K562 (cell line): Measurements from ENCODE around the gene DUSP5. TPM values are rescaled to one million over a fixed set of nuclear protein-coding genes. Genes with fewer than 3 reads are reported as not detected.
A peak's percentile ranks its signal among the peaks of the same experiment; 100 is the strongest.

Experiments
- ATAC-seq: fragments of 200-7000 bp; cut with Tn5 transposase; 3 replicates; pipeline ENCODE4 v1.9.1; 2020; ENCODE audit warnings: moderate library complexity
- BruUV-seq: library from RNA; stranded (reverse); fragments of 400-500 nt; replicated peaks from 2 replicates; lab custom pipeline; 2021; lab: Mats Ljungman, UMichigan
- CTCF ChIA-PET: fragments of 300-600 bp; formaldehyde crosslinking; extraction: SDS; loops from one replicate; lab custom pipeline; 2021; ENCODE audit warnings: low intra/inter-chr PET ratio; lab: Yijun Ruan, JAX
- POLR2A ChIA-PET: fragments of 300-600, 350-650 bp; sonication (Branson Sonifier 250); formaldehyde crosslinking; extraction: SDS; loops from one replicate; lab custom pipeline; 2021; ENCODE audit warnings: antibody characterized with exemption, inconsistent platforms; lab: Yijun Ruan, JAX
- DNase-seq, 4 experiments: peaks; one replicate each; pipeline versions ENCODE4 v3.0.0 to v3.0.0-alpha.2; 2011 to 2018; ENCODE audit warnings: low spot score in 3 of 4, mixed read lengths in 3 of 4; ENCODE audit errors: extremely low read depth in 1 of 4
- FAIRE-seq: peaks from 2 replicates; lab custom pipeline; 2011; peaks lifted over from hg19 to GRCh38; lab: Jason Lieb, UNC
- H2AFZ ChIP-seq: 2 replicates; pipeline ENCODE4 v1.6.0; 2011; ENCODE audit warnings: low read depth, low read length, control low read depth, inconsistent platforms
- H3K27ac ChIP-seq: fragments of 200-600 bp; 3 replicates; pipeline ENCODE4 v1.8.0; 2011; ENCODE audit warnings: low read depth, mild to moderate bottlenecking, control low read depth, inconsistent platforms, low read length, moderate library complexity, mixed read lengths; ENCODE audit errors: extremely low read depth
- H3K27me3 ChIP-seq, 2 experiments: fragments of 300-600 bp in 1 of 2; 2 replicates in 1 of 2; 3 replicates in 1 of 2; pipeline versions ENCODE4 v1.6.0 to v1.8.0; 2011; ENCODE audit warnings: inconsistent platforms in 2 of 2, low read length in 2 of 2, mild to moderate bottlenecking in 1 of 2, mixed read lengths in 1 of 2, moderate library complexity in 1 of 2; ENCODE audit not compliant: control insufficient read depth in 2 of 2, insufficient read depth in 2 of 2
- H3K36me3 ChIP-seq: fragments of 300-600 bp; 3 replicates; pipeline ENCODE4 v1.8.0; 2011; ENCODE audit warnings: mild to moderate bottlenecking, low read length, inconsistent platforms; ENCODE audit not compliant: control insufficient read depth, insufficient read depth
- H3K4me1 ChIP-seq, 2 experiments: fragments of 200-600 bp in 1 of 2; replicated peaks in 1 of 2; 2 replicates in 1 of 2; 3 replicates in 1 of 2; pipeline versions ENCODE4 v1.5.1 to v1.8.0; 2011; ENCODE audit warnings: inconsistent platforms in 2 of 2, low read length in 2 of 2, mild to moderate bottlenecking in 1 of 2, mixed read lengths in 1 of 2, moderate library complexity in 1 of 2; ENCODE audit not compliant: control insufficient read depth in 2 of 2, insufficient read depth in 2 of 2
- H3K4me2 ChIP-seq: 2 replicates; pipeline ENCODE4 v1.6.1; 2011; ENCODE audit warnings: low read length, control low read depth, inconsistent platforms, mixed read lengths; ENCODE audit not compliant: insufficient read depth
- H3K4me3 ChIP-seq: fragments of 200-600 bp; sonication (generic), shearing (Covaris generic); 2 replicates; pipeline ENCODE4 v1.5.1; 2016; ENCODE audit warnings: control low read depth, inconsistent platforms
- H3K79me2 ChIP-seq: fragments of 200-600 bp; 3 replicates; pipeline ENCODE4 v1.8.0; 2011; ENCODE audit warnings: low read length, inconsistent platforms; ENCODE audit not compliant: control insufficient read depth, insufficient read depth
- H3K9ac ChIP-seq, 2 experiments: 2 replicates each; pipeline versions ENCODE4 v1.6.0 to v1.6.1; 2011; ENCODE audit warnings: low read depth in 2 of 2, low read length in 2 of 2, control low read depth in 1 of 2, inconsistent platforms in 1 of 2, mild to moderate bottlenecking in 1 of 2, mixed read lengths in 1 of 2; ENCODE audit not compliant: insufficient read depth in 1 of 2
- H3K9me1 ChIP-seq: one replicate; pipeline ENCODE4 v1.6.0; 2011; ENCODE audit warnings: inconsistent platforms, mild to moderate bottlenecking, low read length, moderate library complexity; ENCODE audit not compliant: control insufficient read depth, insufficient read depth
- H3K9me3 ChIP-seq: replicated peaks from 2 replicates; pipeline ENCODE4 v1.5.1; 2011; ENCODE audit warnings: low read depth, low read length, inconsistent platforms; ENCODE audit not compliant: control insufficient read depth, insufficient read depth
- H4K20me1 ChIP-seq: replicated peaks from 2 replicates; pipeline ENCODE4 v1.6.1; 2011; ENCODE audit warnings: low read length, inconsistent platforms, mixed read lengths; ENCODE audit not compliant: control insufficient read depth, insufficient read depth
- ATF4 ChIP-seq: fragments of 450-650 bp; formaldehyde crosslinking; IDR thresholded peaks from 2 replicates; pipeline ENCODE4 v1.4.0; 2022; ENCODE audit warnings: mild to moderate bottlenecking, moderate library complexity
- CBFA2T2 ChIP-seq: fragments of 450-650 bp; conservative IDR thresholded peaks from 2 replicates; pipeline ENCODE4 v1.6.1; 2017; ENCODE audit warnings: mild to moderate bottlenecking
- CBFA2T3 ChIP-seq: fragments of 450-650 bp; IDR thresholded peaks from 2 replicates; pipeline ENCODE4 v1.6.1; 2017
- CTBP1 ChIP-seq: fragments of 450-650 bp; IDR thresholded peaks from 2 replicates; pipeline ENCODE4 v1.6.1; 2016; ENCODE audit warnings: borderline replicate concordance
- HOXB6 ChIP-seq: fragments of 250-450 bp; sonication (Bioruptor Pico); IDR thresholded peaks from 2 replicates; pipeline ENCODE4 v1.5.1; 2022; ENCODE audit warnings: mild to moderate bottlenecking, borderline replicate concordance
- KLF6 ChIP-seq: fragments of 250-450 bp; sonication (Bioruptor Pico); IDR thresholded peaks from 2 replicates; pipeline ENCODE4 v1.4.0; 2020; ENCODE audit warnings: mild to moderate bottlenecking, moderate library complexity, borderline replicate concordance
- LARP7 ChIP-seq: fragments of 450-650 bp; IDR thresholded peaks from 2 replicates; pipeline ENCODE4 v1.6.1; 2016
- NONO ChIP-seq, 2 experiments: fragments of 200-400 bp in 1 of 2; fragments of 450-650 bp in 1 of 2; formaldehyde crosslinking in 1 of 2; IDR thresholded peaks; 2 replicates each; pipeline ENCODE4 v1.6.1; 2017; ENCODE audit warnings: low read depth in 2 of 2, mild to moderate bottlenecking in 2 of 2, moderate library complexity in 2 of 2, low read length in 1 of 2
- NR2F6 ChIP-seq: fragments of 450-650 bp; formaldehyde crosslinking; IDR thresholded peaks from 2 replicates; pipeline ENCODE4 v1.4.0; 2020; ENCODE audit warnings: mild to moderate bottlenecking
- RBFOX2 ChIP-seq: fragments of 200-400 bp; formaldehyde crosslinking; IDR thresholded peaks from 2 replicates; pipeline ENCODE4 v1.6.1; 2017; ENCODE audit warnings: low read depth, mild to moderate bottlenecking, low read length, moderate library complexity
- SMAD4 ChIP-seq: fragments of 250-450 bp; sonication (Bioruptor Pico); conservative IDR thresholded peaks from 2 replicates; pipeline ENCODE4 v1.8.0; 2021; ENCODE audit warnings: inconsistent platforms, mild to moderate bottlenecking, moderate library complexity
- SMARCC2 ChIP-seq: fragments of 450-650 bp; IDR thresholded peaks from 2 replicates; pipeline ENCODE4 v1.6.1; 2017; ENCODE audit warnings: antibody characterized with exemption, moderate library complexity, mild to moderate bottlenecking, low read depth
- ZNF134 ChIP-seq: fragments of 250-450 bp; sonication (Bioruptor Pico); conservative IDR thresholded peaks from 2 replicates; pipeline ENCODE4 v1.4.0; 2020
- ZNF589 ChIP-seq: fragments of 200-800 bp; sonication (Bioruptor generic); IDR thresholded peaks from 2 replicates; pipeline ENCODE4 v1.6.1; 2016; ENCODE audit warnings: low read depth, missing genetic modification characterization, missing compliant biosample characterization
- WGBS: fragments of 100-300 bp; shearing (Covaris generic); methylation state at CpG from one replicate; pipeline ENCODE4 v1.1.6; 2016; ENCODE audit warnings: low coverage, mixed read lengths; ENCODE audit not compliant: insufficient coverage; ENCODE audit errors: missing lambda C conversion rate; 5-methylcytosine and 5-hydroxymethylcytosine counted together
- in situ Hi-C: fragments of 300-500 bp; cut with MboI; formaldehyde crosslinking; loops from 4 replicates; pipeline ENCODE4 v1.15.0; 2018; ENCODE audit warnings: inconsistent platforms, mixed read lengths
- intact Hi-C: fragments of 100-400 bp; cut with micrococcal nuclease; formaldehyde crosslinking; loops from 2 replicates; pipeline ENCODE4 v1.14.2; 2022
- polyA plus RNA-seq, 8 experiments: library from polyadenylated mRNA; depleted of rRNA in 4 of 8; stranded (reverse) in 5 of 8; unstranded in 3 of 8; fragments of >200 nt; fragmentation: Nextera tagmentation in 2 of 8; fragmentation: Illumina TruSeq in 1 of 8; extraction: Ambion mirVana in 2 of 8; extraction: Trizol in 1 of 8; gene quantifications; 2 replicates each; pipeline versions ENCODE4 v1.2.1 to v1.2.3, GENCODE V29; 2011 to 2014; ENCODE audit warnings: inconsistent platforms in 1 of 8, missing spikeins in 1 of 8
- total RNA-seq, 7 experiments: library from RNA; depleted of rRNA in 6 of 7; stranded (reverse); fragments of >200 nt in 6 of 7; fragmentation: Illumina TruSeq in 2 of 7; extraction: Trizol in 2 of 7; gene quantifications; 2 replicates each; pipeline versions ENCODE4 v1.2.1 to v1.2.3, GENCODE V29; 2011 to 2021; ENCODE audit warnings: low replicate concordance in 1 of 7
- TF ChIP-seq, protein P1 (sequence below): fragments of 450-650 bp; formaldehyde crosslinking; conservative IDR thresholded peaks from 2 replicates; pipeline ENCODE4 v1.4.0; 2022; ENCODE audit warnings: mild to moderate bottlenecking, missing genetic modification characterization

Gene DUSP5
- total and polyA plus RNA-seq, 9 of the 15 experiments (the other 6 are each of a cell fraction or from before 2014, with no cell fraction given): 0.49 to 3.4 (median 2.0) TPM

DNA sequence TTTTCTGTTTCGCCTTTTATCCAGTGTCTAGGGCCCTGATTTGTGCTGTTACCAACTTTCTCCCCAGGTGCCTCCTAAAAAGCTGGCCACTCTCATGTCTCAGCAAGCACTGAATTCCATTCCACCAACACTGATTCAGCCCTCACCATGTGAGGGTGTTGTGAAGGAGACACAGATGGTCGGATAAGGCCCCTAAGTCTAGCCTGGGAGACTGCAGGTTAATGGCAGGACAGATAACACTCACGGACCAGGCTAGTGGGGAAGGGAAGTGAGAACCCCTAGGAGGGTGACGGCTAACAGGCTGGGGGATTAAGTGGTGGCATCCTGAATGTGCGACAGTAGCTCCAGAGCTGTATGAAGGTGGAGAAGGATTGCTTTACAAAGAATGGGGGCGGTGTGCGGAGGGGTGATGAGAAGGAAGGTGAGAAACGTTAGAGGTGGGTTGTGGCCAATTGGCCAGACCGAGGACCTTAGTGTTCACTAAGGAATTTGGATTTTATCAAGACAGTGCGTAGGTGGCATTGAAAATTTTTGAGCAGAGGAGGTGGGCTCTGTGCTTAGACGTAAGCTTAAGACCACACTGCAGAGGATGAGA, 3.8 kb upstream of the DUSP5 start:
- H3K4me3 ChIP-seq: no peak overlapping the region
- no peak overlapping the region for H3K27ac ChIP-seq
- in situ Hi-C loops: no loop called here
- DNase-seq (peak in 1 of 4 experiments; percentile 32), FAIRE-seq (peak; percentile 23), ATAC-seq (0 out of 3 replicates have a peak, but pooled peaks have one; percentile 7)
- WGBS: 24% methylated on average over 8 of the region's 11 CpGs
- 0 out of 2 replicates have a peak, but pooled peaks have one; percentile 3 for TF ChIP-seq CBFA2T2
- TF ChIP-seq ZNF134 (CRISPR knock-in tag): peak; percentile 73
- 0 out of 2 replicates have a peak, but pooled peaks have one; percentile 19 for TF ChIP-seq CTBP1
- TF ChIP-seq CBFA2T3: peak; percentile 53
- TF ChIP-seq SMAD4: peak; percentile 49; the same call in 1 of the 2 replicates
- TF ChIP-seq NR2F6: no peak
- intact Hi-C loops: no loop called here
- CTCF ChIA-PET: no interaction called here
- H3K4me1 ChIP-seq: peaks cover 11 to 25% of the 10 kb centered on the region in 2 experiments; a peak in 4 of 5 replicates
- no peak overlapping the region for H3K9ac ChIP-seq
- no peak overlapping the region for H2AFZ ChIP-seq
- no TSS peak for BruUV-seq
- no peaks in the 10 kb centered on the region for H3K9me3 ChIP-seq
- no peaks in the 10 kb centered on the region for H4K20me1 ChIP-seq
- no peaks in the 10 kb centered on the region for H3K9me1 ChIP-seq
- no peaks in the 10 kb centered on the region for H3K36me3 ChIP-seq
- POLR2A ChIA-PET: interaction anchor here (0.8 kb wide), 1 partner anchor 21 kb away, joined by 4 read pairs; no protein-coding TSS in a partner anchor
- no peak overlapping the region for H3K4me2 ChIP-seq
- H3K27me3 ChIP-seq: no peaks in the 10 kb centered on the region
- peaks cover 5% of the 10 kb centered on the region; the same call in 1 of the 3 replicates for H3K79me2 ChIP-seq

- no peak overlapping the region for H3K27ac ChIP-seq
- ChIA-PET CTCF (no interaction called here), POLR2A (interaction anchor here (0.8 kb wide), 1 partner anchor 21 kb away, joined by 4 read pairs; no protein-coding TSS in a partner anchor)
- H3K9me1 ChIP-seq: no peaks in the 10 kb centered on the region
- ATAC-seq: no peak
- H3K4me1 ChIP-seq: peaks cover 14 to 31% of the 10 kb centered on the region in 2 experiments; a peak in 4 of 5 replicates
- DNase-seq: no peak
- FAIRE-seq: no peak
- H3K27me3 ChIP-seq: no peaks in the 10 kb centered on the region
- H4K20me1 ChIP-seq: no peaks in the 10 kb centered on the region
- WGBS: 14% methylated on average over 3 of the region's 3 CpGs
- H3K79me2 ChIP-seq: peaks cover 10% of the 10 kb centered on the region; the same call in 1 of the 3 replicates
- H3K9me3 ChIP-seq: no peaks in the 10 kb centered on the region
- intact Hi-C loops: no loop called here
- H3K4me3 ChIP-seq: no peak overlapping the region
- H2AFZ ChIP-seq: no peak overlapping the region
- no peak overlapping the region for H3K4me2 ChIP-seq
- in situ Hi-C loops: no loop called here
- no peak overlapping the region for H3K9ac ChIP-seq
- H3K36me3 ChIP-seq: no peaks in the 10 kb centered on the region
- BruUV-seq: no TSS peak
- TF ChIP-seq RBFOX2: no peak
- TF ChIP-seq ZNF589 (CRISPR knock-in tag): no peak
- TF ChIP-seq, protein P1, sequence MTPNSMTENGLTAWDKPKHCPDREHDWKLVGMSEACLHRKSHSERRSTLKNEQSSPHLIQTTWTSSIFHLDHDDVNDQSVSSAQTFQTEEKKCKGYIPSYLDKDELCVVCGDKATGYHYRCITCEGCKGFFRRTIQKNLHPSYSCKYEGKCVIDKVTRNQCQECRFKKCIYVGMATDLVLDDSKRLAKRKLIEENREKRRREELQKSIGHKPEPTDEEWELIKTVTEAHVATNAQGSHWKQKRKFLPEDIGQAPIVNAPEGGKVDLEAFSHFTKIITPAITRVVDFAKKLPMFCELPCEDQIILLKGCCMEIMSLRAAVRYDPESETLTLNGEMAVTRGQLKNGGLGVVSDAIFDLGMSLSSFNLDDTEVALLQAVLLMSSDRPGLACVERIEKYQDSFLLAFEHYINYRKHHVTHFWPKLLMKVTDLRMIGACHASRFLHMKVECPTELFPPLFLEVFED (CRISPR knock-in tag): no peak
- no peak for TF ChIP-seq ATF4 (CRISPR knock-in tag)
- TF ChIP-seq LARP7: no peak
- TF ChIP-seq NONO (IDR thresholded peaks at IDR 0.05; ENCODE audit: low read depth in 2 of 2, low read length in 1 of 2): no peak
- no peak for TF ChIP-seq KLF6 (CRISPR knock-in tag)
- no peak for TF ChIP-seq HOXB6 (CRISPR knock-in tag)
- TF ChIP-seq SMARCC2: no peak
Measured at GRCh38 chr10:110494532-110494931, 3.2 kb upstream of the DUSP5 start.
